Thoracic aorta (tissue), 2 donors: ENCODE data around the gene SH2D1B. TPM values are rescaled to one million over a fixed set of nuclear protein-coding genes. Genes with fewer than 3 reads are reported as not detected.

Experiments
- ATAC-seq: fragments of 150-250 bp; one replicate; pipeline ENCODE4 v1.8.0; 2017; ENCODE audit warnings: low read depth; ENCODE audit not compliant: insufficient number of reproducible peaks, low FRiP score
- DNase-seq: peaks from one replicate; pipeline ENCODE4 v3.0.0-alpha.2; 2020; ENCODE audit warnings: low spot score
- H3K27ac ChIP-seq, 2 donors: fragments of 200-600 bp; sonication (generic); 1 replicate in 1 of 2; 2 replicates in 1 of 2; pipeline ENCODE4 v1.5.1; 2016; ENCODE audit warnings: mild to moderate bottlenecking in 2 of 2, moderate library complexity in 2 of 2
- H3K27me3 ChIP-seq: fragments of 200-600 bp; sonication (generic); replicated peaks from 2 replicates; pipeline ENCODE4 v1.6.0; 2016; ENCODE audit warnings: mild to moderate bottlenecking; ENCODE audit not compliant: insufficient read depth
- H3K36me3 ChIP-seq: fragments of 200-600 bp; sonication (generic); one replicate; pipeline ENCODE4 v1.5.1; 2016
- H3K4me1 ChIP-seq, 2 donors: fragments of 200-600 bp; sonication (generic); 1 replicate in 1 of 2; 2 replicates in 1 of 2; pipeline versions ENCODE4 v1.5.1 to v1.6.0; 2016; ENCODE audit warnings: low read depth in 2 of 2, mild to moderate bottlenecking in 1 of 2; ENCODE audit not compliant: control insufficient read depth in 1 of 2
- H3K4me3 ChIP-seq: fragments of 200-600 bp; sonication (generic); 2 replicates; pipeline ENCODE4 v1.5.1; 2016; ENCODE audit warnings: mild to moderate bottlenecking
- H3K9me3 ChIP-seq: fragments of 200-600 bp; sonication (generic); 2 replicates; pipeline ENCODE4 v1.5.1; 2016
- total RNA-seq, 2 donors: library from RNA; depleted of rRNA; stranded (reverse); fragments of >200 nt; gene quantifications; one replicate each; pipeline versions ENCODE4 v1.1.0 to v1.2.3, GENCODE V29; 2016
- TF ChIP-seq, protein P1 (sequence below): fragments of 200-600 bp; sonication (generic); IDR thresholded peaks from one replicate; pipeline ENCODE4 v1.5.1; 2019; ENCODE audit warnings: antibody characterized with exemption

The SH2D1B gene
- total RNA-seq, 2 donors from 2014 or later, result 0.68 TPM; not detected in 1

DNA sequence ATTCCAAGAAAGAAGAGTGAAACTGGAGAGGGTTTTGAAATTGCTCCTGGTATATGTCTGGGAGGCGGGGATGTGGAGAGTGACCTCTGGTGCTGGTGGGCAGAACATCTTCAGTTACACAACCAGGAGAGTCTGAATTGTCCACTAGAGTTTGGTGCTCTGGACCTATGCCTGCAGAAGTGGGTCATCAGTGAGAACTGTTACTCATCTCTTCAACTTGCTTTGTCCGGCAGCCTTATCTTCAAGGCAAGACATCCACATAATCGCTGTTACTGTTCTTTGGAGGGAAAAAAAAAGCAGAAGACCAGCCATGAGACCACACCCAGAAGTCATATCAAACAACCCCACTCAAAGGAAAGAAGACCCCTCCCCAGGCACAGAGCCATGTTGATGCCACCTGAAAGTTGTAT is 14.9 kb downstream of the SH2D1B start:
- TF ChIP-seq, protein P1, sequence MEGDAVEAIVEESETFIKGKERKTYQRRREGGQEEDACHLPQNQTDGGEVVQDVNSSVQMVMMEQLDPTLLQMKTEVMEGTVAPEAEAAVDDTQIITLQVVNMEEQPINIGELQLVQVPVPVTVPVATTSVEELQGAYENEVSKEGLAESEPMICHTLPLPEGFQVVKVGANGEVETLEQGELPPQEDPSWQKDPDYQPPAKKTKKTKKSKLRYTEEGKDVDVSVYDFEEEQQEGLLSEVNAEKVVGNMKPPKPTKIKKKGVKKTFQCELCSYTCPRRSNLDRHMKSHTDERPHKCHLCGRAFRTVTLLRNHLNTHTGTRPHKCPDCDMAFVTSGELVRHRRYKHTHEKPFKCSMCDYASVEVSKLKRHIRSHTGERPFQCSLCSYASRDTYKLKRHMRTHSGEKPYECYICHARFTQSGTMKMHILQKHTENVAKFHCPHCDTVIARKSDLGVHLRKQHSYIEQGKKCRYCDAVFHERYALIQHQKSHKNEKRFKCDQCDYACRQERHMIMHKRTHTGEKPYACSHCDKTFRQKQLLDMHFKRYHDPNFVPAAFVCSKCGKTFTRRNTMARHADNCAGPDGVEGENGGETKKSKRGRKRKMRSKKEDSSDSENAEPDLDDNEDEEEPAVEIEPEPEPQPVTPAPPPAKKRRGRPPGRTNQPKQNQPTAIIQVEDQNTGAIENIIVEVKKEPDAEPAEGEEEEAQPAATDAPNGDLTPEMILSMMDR, result no peak
- H3K4me1 ChIP-seq, result no peaks in the 10 kb centered on the region
- no peaks in the 10 kb centered on the region for H3K36me3 ChIP-seq
- H3K9me3 ChIP-seq, result no peaks in the 10 kb centered on the region
- no peak for DNase-seq
- H3K4me3 ChIP-seq, result no peak overlapping the region
- no peak for ATAC-seq
- no peak overlapping the region for H3K27ac ChIP-seq
- no peaks in the 10 kb centered on the region for H3K27me3 ChIP-seq

DNA sequence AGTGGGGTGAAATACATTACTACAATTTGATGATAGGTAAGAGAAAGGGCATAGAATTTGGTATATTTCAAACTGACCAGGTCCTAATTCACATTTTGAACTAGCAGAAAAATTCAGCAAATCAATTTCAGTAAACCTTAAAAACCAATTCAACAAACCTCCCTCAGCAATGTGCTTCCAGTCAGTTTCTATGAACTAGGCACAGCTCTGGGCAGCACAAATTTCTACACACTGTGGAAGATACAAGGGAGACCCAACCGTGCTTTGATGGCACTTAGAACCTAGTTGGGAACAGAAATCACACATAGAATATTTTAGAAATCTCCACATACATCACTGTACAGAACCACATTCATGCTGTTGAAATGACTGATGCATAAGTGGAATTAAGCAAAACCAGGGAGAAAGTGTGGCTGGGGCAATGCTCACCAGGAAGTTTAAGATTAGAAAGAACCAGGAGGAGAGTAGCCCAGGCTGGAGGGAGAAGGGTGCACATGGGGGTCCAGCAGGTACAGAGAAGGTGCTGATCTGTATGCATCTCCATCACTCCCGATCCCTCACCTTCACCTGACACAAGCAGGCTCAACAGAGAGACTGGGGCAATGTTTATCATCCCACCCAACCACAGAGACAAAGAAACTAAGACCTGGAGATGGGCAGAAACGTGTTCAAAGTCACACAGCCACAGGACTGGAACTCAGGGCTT is 15.6 kb downstream of the SH2D1B start:
- Histone ChIP-seq H3K27ac (no peak overlapping the region), H3K9me3 (no peaks in the 10 kb centered on the region), H3K27me3 (no peaks in the 10 kb centered on the region), H3K4me3 (no peak overlapping the region), H3K36me3 (no peaks in the 10 kb centered on the region), H3K4me1 (no peaks in the 10 kb centered on the region)
- ATAC-seq (no peak), DNase-seq (no peak)
- TF ChIP-seq, protein P1, result no peak

DNA sequence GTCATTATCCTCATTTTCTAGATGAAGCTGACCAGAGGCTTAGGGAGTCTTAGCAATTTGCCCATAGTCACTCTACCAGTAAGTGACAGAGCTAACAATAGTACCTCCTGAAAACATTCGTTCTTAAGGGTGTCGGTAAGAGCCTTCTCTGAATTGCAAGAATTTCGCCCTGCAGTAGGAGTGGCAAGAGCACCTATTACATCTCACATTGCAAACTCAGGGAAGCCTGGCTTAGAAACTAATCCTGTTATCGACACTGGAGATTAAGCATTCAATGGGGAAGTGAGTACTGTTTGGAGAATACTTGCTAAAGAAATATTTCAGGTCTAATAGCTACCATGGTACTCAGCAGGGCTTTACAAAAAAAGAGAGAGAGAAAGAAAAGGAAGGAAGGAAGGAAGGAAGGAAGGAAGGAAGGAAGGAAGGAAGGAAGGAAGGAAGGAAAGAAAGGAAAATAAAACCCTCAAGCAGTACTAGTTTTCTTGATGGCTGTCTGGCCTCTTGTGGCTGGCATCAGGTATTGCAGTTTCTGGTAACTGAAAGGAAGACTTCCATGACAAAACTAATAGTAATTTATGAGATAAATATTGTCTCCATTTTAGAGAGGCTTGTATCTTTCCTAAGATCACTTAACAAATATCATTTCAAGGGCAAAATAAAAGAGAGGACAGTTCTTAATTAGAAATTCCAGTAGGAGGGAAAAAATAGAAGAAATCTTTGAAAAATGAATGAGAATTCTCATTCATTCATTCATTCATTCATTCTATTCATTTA is 20.0 kb downstream of the SH2D1B start:
- H3K4me3 ChIP-seq, result no peak overlapping the region
- H3K36me3 ChIP-seq, result no peaks in the 10 kb centered on the region
- no peak overlapping the region for H3K27ac ChIP-seq
- TF ChIP-seq, protein P1, result peak; percentile 77
- no peaks in the 10 kb centered on the region for H3K9me3 ChIP-seq
- DNase-seq (no peak), ATAC-seq (no peak)
- no peaks in the 10 kb centered on the region for H3K27me3 ChIP-seq
- H3K4me1 ChIP-seq, result no peaks in the 10 kb centered on the region

DNA sequence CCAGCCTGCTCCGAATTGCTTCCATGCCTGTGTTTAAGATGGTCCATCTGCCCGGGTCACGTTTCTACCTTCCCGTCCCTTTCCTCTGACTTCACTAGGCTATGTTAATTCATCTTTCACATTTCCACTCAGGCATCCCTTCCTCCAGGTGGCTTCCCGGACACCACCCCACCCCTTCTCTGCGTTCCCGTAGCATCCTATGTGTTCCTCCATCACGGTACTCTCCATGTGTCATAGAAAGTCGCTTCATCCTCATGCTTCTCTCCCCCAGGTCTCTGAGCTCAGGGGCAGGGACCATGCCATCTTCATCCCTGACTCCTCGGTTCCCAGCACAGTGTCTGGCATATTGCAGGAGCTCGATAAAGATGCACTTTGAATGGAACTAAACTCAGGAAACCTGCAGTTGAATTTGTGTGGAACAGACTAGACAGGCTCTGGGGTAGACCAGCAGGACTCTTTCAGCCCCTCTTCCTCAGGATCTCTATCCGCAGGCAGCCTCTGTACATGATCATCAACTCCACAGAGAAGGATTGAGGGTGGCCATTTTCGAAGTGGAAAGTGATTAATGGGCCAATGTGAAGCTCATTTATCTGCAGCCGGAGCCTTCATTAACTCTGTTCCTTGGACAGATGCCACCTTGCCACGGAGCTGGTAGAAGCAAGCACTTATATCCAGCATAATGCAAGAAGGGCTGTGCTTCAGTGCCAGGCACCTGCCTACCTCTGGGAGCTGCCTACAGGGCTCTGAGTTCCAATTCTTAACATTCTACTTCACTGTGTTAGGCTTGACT is 21.3 kb downstream of the SH2D1B start:
- Histone ChIP-seq H3K36me3 (no peaks in the 10 kb centered on the region), H3K27ac (no peak overlapping the region), H3K27me3 (no peaks in the 10 kb centered on the region), H3K4me1 (no peaks in the 10 kb centered on the region), H3K9me3 (no peaks in the 10 kb centered on the region), H3K4me3 (no peak overlapping the region)
- TF ChIP-seq, protein P1, result no peak
- ATAC-seq (no peak), DNase-seq (no peak)

DNA sequence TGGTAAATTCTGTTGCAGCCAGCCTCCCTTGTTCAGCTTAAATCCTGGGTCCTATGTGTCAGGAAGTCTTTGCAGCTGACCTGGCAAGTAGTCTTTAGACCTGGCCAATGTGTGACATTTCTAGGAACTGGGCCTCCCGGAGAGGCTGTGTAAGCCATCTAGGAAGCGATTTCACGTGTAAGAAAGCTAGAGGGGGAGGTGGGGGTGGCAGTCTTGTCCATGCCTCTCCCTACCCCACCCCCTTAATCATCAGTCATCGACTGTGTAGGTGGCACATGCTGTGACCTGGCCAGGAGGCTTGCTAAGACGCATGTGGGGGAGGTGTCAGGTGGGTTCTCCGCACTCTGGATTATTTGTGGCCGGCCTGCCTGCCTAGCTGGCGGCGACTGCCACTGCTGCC is 22.0 kb downstream of the SH2D1B start:
- Histone ChIP-seq H3K4me3 (no peak overlapping the region), H3K9me3 (no peaks in the 10 kb centered on the region), H3K27ac (no peak overlapping the region), H3K27me3 (no peaks in the 10 kb centered on the region), H3K4me1 (no peaks in the 10 kb centered on the region), H3K36me3 (no peaks in the 10 kb centered on the region)
- DNase-seq, result no peak
- TF ChIP-seq, protein P1, result no peak
- ATAC-seq, result no peak
